Anterior cingulate cortex (tissue), 58 donors: ENCODE results near the gene TMEM54.

Source experiments
- DNase-seq, 58 donors: peaks; one replicate each; lab custom pipeline; 2025; lab: John Stamatoyannopoulos, UW

Gene TMEM54

GRCh38 chr1:32883338-32884031 lies 17.7 kb downstream of the TMEM54 start:
- DNase-seq: no peak

DNA sequence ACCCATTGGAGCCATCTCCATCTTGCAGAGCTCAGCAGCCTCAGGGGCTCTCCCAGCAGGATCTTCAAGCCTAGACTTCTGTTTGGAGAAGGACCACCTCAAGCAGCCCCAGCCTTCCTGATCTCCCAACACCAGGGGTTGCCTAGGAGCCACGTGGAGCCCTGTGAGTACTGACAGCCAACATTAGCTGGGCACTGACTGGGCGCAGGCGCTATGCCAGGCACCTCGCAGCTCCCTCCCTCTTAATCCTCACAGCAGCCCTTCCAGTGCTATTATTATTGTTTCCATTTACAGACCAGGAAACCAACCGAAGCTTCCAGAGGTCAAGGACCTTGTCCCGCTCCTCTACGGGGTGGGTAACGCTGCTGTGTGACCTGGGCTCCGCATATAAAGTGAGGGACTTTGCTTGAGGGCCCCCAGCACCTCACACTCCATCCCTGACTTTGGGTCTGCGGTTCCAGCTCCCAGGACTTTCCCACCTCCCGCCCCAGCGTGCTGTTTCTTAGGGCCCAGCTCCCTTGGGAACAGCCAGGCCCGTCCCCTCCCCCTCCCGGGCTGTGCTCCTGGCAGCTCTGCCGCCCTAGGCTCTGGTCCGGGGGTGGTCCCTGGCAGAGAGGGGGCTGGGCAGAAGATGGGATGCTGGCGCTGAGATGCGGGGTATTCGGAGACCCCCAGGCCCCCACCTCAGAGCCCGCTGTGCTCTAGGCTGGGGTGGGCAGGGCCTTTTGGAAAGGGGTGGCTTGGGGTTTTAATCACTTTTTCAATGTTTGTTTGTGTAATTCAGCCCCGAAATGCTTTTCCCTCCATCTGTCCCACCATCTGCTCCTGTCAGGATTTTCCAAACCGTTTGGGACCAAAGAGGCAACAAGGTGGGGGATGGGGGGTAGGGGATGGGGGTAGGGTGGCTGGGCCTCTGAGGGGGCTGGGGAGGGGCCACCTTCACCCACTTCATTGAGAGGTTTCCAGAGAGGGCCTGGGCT lies 19.0 kb downstream of the TMEM54 start:
- DNase-seq: peak in 35 of 58 donors; percentile 10 to 65 (median 37)

DNA sequence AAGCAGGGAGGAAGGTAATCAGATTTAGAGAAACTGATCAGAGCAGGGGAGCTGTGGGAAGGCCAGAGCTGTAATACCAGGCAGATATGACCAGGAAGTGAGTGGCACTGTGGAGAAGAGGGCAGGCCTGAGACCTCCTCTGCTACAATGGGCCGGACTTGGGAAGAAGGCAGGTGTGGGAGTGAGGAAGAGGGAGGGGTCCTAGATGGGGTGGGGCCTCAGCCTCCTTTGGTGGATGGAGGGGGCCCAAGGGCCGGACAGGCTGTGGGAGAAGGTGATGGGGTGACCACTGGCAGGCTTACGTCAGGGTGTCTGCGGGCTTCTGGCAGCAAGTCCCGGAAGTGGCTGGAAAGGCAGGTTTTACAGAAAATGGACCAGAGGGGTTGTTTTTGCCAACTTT lies 19.9 kb downstream of the TMEM54 start:
- no peak for DNase-seq

GRCh38 chr1:32878637-32879041 lies 22.6 kb downstream of the TMEM54 start:
- DNase-seq: no peak

DNA sequence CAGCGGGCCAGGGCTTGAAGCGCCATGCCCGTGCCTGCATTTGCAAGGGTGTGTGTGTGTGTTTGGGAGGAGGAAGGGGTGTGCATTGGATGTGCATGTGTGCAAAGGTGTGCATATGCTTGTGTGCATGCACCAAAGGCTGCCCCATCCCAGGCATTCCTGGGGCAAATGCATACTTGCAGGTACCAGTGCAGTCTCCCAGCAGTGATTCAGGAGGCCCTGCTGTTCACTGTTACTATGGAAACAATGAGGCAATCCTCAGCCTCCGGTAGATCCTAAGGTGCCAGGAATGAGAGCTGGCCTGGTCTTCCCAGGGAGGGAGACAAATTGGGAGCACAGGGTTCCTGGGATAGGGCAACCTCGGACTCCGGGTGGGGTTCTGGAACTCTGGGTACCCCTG lies 23.0 kb downstream of the TMEM54 start:
- peak in 4 of 58 donors; percentile 19 to 47 (median 42) for DNase-seq

DNA sequence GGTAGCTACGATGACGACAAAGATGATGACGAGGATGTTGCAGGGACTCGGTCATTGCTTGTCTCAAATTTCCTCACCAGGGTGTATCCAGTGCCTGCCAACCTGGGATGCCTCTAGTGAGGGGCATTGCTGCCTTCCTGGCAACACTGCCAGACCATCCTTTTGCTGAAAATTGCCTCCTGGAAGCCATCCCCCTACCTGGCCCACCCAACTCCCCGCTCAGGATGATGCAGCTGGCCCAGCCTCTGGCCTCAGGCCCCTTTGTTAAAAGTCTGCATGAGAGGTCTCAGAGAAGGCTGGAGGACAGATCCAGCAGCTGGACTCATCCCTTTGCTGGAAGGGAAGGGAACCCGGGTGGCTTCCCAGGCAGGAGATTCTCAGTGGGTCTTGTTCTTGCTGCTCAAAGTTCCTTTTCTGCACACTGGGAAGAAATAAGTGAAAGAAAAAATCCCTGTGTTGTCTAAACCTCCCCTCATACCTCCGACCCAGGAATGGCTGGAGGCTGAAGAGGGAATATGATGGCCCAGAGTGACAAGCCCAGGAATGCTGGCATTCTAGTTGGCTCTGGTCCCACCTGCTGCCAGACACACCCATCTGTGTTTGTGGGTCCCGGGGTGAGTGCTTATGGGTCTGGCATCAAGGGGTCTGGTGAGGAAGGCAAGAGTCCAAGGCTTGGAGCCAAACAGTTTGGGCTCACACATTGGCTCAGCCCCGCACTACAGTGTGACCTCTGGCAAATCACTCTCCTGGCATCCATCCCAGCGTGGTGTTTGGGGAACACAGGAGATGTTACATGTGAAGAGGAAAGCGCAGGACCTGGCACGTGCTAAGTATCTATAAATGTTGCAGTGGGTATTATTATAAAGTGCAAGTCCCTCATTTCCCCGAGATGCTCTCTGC lies 23.7 kb downstream of the TMEM54 start:
- DNase-seq: peak in 2 of 58 donors; percentile 49 to 50

GRCh38 chr1:32876341-32877210 lies 24.6 kb downstream of the TMEM54 start:
- peak in 27 of 58 donors; percentile 13 to 62 (median 32) for DNase-seq

GRCh38 chr1:32874860-32875752 lies 26.1 kb downstream of the TMEM54 start:
- DNase-seq: no peak

GRCh38 chr1:32873484-32873883 lies 27.7 kb downstream of the TMEM54 start:
- no peak for DNase-seq

GRCh38 chr1:32872192-32872460 lies 29.1 kb downstream of the TMEM54 start:
- no peak for DNase-seq

DNA sequence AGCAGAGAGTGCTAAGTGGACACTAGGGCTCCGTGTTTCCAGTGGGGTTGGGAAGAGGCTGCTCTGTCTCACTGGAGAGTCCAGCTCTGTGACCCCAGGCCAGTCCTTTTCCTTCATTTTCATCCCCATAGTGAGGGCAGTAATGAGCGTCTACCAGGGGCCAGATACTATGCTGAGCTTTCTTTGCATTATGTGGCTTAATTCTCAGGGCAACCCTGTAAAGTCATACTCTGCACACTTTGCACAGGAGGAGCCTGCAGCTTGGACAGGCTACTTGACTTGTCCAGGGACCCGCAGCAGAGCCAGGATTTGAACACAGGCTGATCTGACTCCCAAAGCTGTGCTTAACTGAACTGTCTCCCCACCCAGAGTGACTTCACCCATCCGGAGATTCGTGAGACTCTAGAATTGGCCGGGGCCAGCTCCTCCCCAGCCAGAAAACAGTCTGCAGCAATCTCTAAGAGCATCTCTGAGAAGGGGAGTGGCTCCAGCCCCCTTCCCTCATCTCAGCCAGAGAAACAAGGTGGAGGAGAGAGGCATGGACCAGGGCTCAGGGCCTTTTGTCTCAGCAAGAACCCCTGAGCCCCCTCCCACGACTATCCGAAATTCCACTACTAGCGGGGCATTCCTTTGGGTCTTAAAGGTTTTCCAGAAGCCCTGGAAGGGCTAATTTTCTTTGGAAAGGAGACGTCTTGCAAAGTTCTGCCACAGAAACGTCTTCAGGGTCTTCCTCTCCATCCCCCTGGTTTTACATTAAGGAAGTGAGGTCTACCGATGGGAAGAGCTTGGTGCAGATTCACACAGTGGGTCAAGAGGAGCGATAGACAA lies 29.6 kb downstream of the TMEM54 start:
- DNase-seq: no peak

DNA sequence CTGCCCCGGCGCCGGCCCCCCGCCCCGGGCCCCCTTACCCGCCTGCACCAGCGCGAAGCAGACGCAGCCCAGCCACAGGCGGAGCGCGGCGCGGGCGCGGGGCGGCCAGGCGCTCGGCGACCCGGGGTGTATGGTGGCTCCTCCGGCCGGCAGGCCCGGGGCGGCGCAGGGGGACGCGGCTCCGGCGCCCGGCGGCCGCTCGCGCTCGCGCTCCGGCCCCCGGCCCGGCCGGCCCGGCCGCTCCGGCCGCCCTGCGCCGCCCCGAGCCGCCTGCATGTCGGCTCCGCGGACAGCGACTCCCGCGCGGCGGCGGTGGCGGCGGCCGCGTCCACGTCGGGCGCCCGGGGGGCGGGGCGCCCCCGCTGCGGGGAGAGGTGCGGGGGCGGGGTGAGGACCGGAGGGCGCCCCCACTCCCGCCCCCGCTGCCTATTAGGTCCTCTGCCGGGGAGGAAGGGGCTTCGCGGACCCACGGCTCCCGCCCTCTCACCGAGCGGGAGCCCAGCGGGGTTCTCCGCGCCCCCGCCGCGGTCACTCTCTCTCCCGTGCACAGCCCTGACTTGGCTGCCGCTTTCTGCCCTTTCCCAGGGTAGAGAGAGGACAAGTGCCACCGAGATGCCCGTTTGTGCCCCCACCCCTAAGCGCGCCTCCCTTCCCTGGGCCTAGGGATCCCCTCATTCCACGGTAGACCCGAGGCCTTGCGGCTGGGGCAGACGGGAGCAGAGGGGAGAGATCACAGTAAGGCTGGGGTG lies 30.4 kb downstream of the TMEM54 start, which contains the start of gene FNDC5:
Gene FNDC5 (minus strand): TSS at position 298 of the 749 bp plus-strand sequence.
- peak in 1 of 58 donors; percentile 33 for DNase-seq

DNA sequence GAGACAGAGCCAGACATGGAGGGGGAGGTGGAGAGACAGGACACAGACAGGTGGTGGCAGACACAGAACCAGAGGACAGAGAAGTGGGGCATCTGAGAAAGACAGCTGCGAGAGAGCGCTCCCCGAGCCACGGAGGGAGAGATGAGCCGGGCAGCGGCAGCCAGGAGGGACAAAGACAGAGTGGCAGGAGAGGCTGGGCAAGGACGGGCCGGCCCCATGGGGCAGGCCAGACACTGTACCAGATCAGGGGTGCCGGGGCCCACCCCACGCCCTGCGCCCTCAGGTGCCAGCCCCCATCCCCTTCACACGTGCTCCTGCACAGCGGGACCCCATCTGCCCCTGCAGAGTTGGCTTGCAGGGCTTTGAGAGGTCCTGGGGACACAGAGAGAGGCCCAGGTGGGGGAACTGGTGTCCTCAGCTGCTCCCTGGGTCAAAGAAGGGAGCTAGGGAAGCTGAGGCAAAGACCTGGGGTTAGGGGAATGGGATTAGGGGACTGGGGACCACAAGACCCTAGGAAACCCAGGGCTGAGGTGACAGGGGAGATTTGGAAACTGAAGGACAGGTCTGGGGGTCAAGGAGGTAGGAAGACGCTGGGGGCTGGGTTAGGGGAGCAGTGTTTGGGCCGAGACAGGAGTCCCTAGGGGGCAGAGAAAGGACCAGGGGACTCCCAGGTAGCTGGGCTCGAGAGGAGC lies 31.1 kb downstream of the TMEM54 start:
- DNase-seq: no peak

DNA sequence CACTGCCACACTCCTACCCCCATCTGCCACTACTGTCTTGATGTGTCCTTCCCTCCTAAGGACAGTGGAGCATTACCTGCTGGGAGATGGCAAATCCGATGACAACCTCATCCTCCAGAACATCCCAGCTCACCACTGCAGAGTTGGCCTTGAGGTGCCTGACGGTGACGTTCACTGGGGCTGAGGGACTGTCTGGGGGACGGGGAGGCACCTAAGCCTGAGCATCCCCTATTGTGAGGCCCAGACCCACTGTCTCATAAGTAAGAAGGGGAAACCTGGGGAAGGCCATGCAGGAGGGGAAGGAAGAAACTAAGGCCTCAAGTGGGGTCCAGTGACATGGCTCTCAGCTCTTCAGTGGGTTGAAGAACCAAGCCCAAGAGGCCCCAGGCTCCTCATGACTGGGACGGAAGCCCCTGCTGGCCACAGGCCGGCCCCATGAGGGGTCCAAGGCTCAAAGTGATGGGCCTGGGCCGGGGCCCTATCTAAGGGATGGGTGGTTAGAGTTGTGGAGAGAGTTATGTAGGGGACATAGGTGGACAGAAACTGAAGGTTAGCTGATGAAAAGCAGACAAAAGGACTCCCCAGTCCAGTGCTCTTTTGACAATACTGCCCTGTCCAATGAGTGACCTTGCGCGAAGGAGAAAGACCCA lies 32.3 kb downstream of the TMEM54 start:
- DNase-seq: no peak

DNA sequence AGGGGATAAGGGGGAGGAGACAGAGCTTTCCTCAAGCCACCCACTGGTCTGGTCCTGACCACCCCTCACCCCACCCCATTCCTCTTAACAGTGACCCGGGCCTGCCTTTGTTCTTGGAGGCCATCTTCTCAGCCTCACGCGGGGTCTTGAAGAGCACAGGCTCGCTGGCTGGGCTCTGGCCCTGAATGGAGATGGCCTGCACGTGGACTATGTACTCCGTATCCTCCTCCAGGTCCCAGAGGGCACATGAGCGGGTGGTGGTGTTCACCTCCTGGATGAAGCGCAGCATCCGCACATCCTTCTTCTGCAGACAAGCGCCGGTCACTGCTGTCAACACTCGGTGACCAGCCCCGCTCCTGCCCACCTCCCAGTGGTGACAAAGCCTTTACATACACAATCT lies 33.1 kb downstream of the TMEM54 start:
- DNase-seq: no peak

- no peak for DNase-seq
These were observed 33.5 kb downstream of the TMEM54 start for GRCh38 chr1:32867671-32868070.
